DMS 273 (cell line): Measurements from ENCODE around the gene CCSER2.
"Not testable (repeated sequence)": the region's sequence is repeated elsewhere in the genome, so short reads cannot be mapped to it uniquely, and the experiment has no call there.

Source experiments
- DNase-seq: peaks from one replicate; lab custom pipeline; 2025; ENCODE audit not compliant: unreplicated experiment; lab: John Stamatoyannopoulos, UW

CCSER2 gene

GRCh38 chr10:84447701-84448400 is 119.5 kb downstream of the CCSER2 start:
- peak; percentile 37 for DNase-seq

GRCh38 chr10:84449351-84449750 is 121.0 kb downstream of the CCSER2 start:
- DNase-seq = not testable (repeated sequence)

GRCh38 chr10:84452003-84452402 is 123.6 kb downstream of the CCSER2 start:
- DNase-seq = no peak

GRCh38 chr10:84453303-84453702 is 124.9 kb downstream of the CCSER2 start:
- DNase-seq = no peak

GRCh38 chr10:84456126-84456525 is 127.7 kb downstream of the CCSER2 start:
- DNase-seq = no peak

- DNase-seq = no peak
Measured at GRCh38 chr10:84460520-84460919, 132.1 kb downstream of the CCSER2 start.

- no peak for DNase-seq
Measured at GRCh38 chr10:84469470-84469869, 141.1 kb downstream of the CCSER2 start.

GRCh38 chr10:84473136-84473535 is 144.7 kb downstream of the CCSER2 start:
- no peak for DNase-seq

- no peak for DNase-seq
Measured at GRCh38 chr10:84477398-84478128, 149.2 kb downstream of the CCSER2 start.

GRCh38 chr10:84478151-84478550 is 149.8 kb downstream of the CCSER2 start:
- DNase-seq = no peak

- no peak for DNase-seq
Measured at GRCh38 chr10:84478679-84479078, 150.3 kb downstream of the CCSER2 start.

- DNase-seq = no peak
Measured at GRCh38 chr10:84484541-84484940, 156.2 kb downstream of the CCSER2 start.

GRCh38 chr10:84493361-84493760 is 165.0 kb downstream of the CCSER2 start:
- no peak for DNase-seq

GRCh38 chr10:84493951-84494848 is 165.8 kb downstream of the CCSER2 start:
- DNase-seq = peak; percentile 5

- DNase-seq = no peak
Measured at GRCh38 chr10:84494849-84495180, 166.4 kb downstream of the CCSER2 start.

GRCh38 chr10:84497978-84498377 is 169.6 kb downstream of the CCSER2 start:
- DNase-seq = no peak

- not testable (repeated sequence) for DNase-seq
Measured at GRCh38 chr10:84499039-84499438, 170.7 kb downstream of the CCSER2 start.

GRCh38 chr10:84499846-84500245 is 171.5 kb downstream of the CCSER2 start:
- DNase-seq = no peak

- DNase-seq = peak; percentile 33
Measured at GRCh38 chr10:84510121-84510520, 181.7 kb downstream of the CCSER2 start.

GRCh38 chr10:84511106-84511505 is 182.7 kb downstream of the CCSER2 start:
- no peak for DNase-seq

- no peak for DNase-seq
Measured at GRCh38 chr10:84511709-84512285, 183.4 kb downstream of the CCSER2 start.
